GM12874 (cell line): ENCODE data around the gene RNPC3.

Experiments used
- TF ChIP-seq, protein P1 (sequence below): IDR thresholded peaks from 2 replicates; pipeline ENCODE4 v1.5.1; 2011; ENCODE audit warnings: low read depth, mild to moderate bottlenecking, control low read depth, low read length, moderate library complexity; ENCODE audit not compliant: insufficient read depth

RNPC3 gene

DNA sequence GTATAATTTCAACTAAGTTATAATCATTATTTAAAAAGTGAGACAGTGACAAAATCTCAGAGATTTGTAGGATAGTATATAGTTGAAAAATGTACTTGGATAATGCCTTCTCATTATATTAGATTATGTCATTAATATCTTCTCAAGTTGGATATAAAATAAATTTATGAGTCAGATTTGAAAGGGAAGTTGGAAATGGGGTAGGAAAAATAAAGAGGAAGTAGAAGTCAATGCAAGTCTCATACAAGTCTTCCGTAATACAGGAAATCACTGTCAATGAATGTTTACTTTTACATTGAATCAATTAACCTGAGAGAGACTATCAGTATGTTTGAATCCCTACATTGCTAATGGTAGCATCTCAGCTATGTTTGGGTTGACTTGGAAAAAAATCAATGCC is 16.2 kb upstream of the RNPC3 start:
- TF ChIP-seq, protein P1, sequence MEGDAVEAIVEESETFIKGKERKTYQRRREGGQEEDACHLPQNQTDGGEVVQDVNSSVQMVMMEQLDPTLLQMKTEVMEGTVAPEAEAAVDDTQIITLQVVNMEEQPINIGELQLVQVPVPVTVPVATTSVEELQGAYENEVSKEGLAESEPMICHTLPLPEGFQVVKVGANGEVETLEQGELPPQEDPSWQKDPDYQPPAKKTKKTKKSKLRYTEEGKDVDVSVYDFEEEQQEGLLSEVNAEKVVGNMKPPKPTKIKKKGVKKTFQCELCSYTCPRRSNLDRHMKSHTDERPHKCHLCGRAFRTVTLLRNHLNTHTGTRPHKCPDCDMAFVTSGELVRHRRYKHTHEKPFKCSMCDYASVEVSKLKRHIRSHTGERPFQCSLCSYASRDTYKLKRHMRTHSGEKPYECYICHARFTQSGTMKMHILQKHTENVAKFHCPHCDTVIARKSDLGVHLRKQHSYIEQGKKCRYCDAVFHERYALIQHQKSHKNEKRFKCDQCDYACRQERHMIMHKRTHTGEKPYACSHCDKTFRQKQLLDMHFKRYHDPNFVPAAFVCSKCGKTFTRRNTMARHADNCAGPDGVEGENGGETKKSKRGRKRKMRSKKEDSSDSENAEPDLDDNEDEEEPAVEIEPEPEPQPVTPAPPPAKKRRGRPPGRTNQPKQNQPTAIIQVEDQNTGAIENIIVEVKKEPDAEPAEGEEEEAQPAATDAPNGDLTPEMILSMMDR = no peak

DNA sequence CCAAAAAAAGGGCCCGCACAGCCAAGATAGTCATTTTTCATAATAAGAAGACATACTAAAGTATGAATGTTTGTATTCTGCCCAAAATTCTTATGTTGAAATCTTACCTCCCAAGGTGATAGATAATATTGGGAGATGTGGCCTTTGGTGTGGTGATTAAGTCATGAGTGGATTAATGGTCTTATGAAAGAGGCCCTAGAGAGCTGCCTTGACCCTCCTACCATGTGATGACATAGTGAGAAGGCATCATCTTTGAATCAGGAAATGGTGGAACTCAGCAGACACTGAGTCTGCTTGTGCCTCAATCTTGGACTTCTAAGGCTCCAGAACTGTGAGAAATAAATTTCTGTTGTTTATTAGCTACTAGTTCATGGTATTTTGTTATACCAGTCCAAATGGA is 11.8 kb upstream of the RNPC3 start:
- TF ChIP-seq, protein P1 = no peak

DNA sequence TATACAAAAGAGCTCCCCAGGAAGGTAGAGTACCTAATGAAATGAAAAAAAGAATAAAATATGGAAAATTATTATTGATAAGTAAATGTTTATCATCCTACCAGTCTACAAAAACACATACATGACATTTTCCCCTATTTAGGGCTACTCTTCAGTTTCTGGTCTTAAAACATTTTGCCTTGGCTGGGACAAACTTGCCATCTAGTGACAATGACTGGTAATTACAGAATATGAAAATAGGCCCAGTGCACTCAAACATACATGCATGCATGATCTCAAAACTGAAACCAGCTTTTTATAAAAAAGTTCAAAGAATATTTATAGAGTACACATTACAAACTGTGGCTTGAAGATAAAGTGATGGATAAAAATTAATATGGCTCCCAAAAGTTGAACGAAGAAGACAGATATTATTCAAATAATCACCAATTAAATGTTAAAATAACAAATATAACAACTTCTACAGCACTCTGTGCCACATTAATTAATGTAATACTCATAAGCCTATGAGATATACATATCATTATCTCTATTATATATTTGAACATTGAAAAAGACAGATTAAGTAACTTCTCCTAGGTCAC is 10.5 kb upstream of the RNPC3 start:
- TF ChIP-seq, protein P1 = peak; percentile 33; the same call in 1 of the 2 replicates

DNA sequence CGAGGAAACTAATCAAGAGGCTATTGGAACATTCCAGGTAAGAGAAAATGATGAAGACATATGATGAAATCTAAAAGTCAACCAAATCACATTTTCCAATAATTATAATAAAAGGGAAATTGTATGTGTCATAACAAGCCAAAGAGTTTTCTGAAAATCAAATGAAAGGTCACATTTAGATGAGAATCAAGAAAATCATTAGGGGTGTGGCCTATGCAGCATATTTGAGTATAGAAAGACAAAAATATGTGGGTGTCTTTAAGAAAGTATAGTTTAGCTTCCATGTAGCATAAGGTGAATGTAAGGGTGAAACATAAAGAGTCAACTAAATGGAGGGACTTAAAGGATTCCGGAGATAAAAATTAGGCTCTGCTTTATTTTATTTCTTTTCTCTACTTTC is 9.2 kb upstream of the RNPC3 start:
- TF ChIP-seq, protein P1 = no peak

DNA sequence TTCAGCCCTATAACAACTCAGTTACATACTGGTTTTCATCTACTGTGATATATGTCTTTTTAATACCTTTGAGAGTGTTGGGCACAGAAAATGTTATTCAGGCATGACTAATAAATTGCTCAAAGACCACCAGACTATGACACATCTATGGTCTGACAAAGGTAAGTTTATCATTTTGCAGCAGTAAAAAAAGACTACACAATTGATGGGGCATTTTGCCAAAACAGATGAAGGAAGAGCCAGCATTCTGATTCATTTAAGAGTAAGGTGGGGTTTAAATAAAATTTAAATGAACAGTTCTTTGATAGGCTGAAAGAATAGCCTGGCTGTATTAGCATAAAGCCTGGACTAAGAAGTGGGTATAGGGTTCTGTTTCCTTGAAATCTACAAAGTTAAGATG is 8.8 kb upstream of the RNPC3 start:
- TF ChIP-seq, protein P1 = no peak

DNA sequence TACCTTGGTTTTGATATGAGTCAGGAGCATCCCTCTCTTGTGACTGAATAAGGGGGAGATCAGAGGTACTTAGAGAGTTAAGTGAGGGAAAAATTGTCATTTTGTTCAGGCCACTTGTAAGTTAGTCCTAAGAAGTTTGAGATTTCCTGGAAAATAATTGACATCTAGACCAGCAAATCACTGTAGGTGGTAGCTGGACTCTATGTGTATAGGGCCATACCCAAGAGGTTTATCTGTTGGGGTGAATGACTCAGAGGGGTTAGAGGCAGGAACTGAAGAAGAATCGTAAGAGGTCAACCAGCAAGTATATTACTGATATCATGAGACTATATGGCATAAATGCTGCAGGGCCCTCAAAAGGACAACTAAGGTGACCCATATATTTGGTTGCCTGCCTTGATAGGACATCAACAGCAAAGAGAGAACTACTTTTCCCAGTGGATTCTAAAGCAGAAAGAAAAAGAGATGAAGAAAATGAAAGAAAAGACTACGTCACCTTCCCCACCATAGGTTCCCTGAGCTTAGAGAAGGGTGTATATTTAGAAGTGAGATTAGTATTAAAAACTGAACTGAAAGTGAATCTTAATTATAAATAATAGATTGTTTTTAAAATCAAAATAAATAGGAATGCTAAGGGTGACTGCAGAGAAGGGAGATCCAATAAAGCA is 8.0 kb upstream of the RNPC3 start:
- TF ChIP-seq, protein P1 = no peak

DNA sequence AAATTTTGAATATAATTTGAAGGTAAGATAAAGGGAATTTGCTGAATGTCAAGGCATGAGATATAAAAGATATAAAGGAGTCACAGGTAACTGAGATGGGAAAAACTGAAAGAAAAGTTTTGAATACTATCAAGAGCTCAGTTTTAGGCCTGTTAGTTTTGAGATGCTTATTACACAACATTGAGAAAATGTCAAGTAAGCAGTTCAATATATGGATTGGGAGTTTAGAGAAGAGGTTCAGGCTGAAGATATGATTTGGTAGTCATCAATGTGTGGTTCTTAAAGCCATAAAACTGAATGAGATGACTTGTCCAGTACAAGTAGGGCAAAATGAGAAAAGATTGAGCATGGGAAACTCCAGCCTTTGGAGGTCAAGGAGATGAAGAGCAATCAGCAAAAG is 4.7 kb upstream of the RNPC3 start:
- TF ChIP-seq, protein P1 = no peak
